Measurements from ENCODE around the gene RTN4RL1. TPM values are rescaled to one million over a fixed set of nuclear protein-coding genes. Genes with fewer than 3 reads are reported as not detected.

RTN4RL1 gene
- total and polyA plus RNA-seq, 9 donors: 0.30 to 4.1 (median 1.6) TPM; not detected in 1

GRCh38 chr17:2060681-2061440, 35.7 kb upstream of the RTN4RL1 start:
- H3K4me1 ChIP-seq (ENCODE audit: insufficient read depth): peaks cover 19% of the 10 kb centered on the region
- H3K27ac ChIP-seq: peak overlapping the region; percentile 89 to 98
- intact Hi-C loops (cut with DNase I): no loop called here
- WGBS, 3 donors: 35 to 38% (median 37%) methylated on average over 21 of the region's 21 CpGs
- TF ChIP-seq POLR2A (IDR thresholded peaks at IDR 0.05) (no peak), CTCF (IDR thresholded peaks at IDR 0.05) (no peak), EP300 (IDR thresholded peaks at IDR 0.05) (no peak)
- H3K36me3 ChIP-seq: no peaks in the 10 kb centered on the region
- DNase-seq: peak; percentile 52 to 74 (median 68)
- no peaks in the 10 kb centered on the region for H3K9me3 ChIP-seq
- no peaks in the 10 kb centered on the region for H3K27me3 ChIP-seq
- H3K4me3 ChIP-seq: no peak overlapping the region

GRCh38 chr17:2060385-2060658, 35.2 kb upstream of the RTN4RL1 start:
- TF ChIP-seq CTCF (IDR thresholded peaks at IDR 0.05) (no peak), POLR2A (IDR thresholded peaks at IDR 0.05) (no peak)
- peaks cover 19% of the 10 kb centered on the region for H3K4me1 ChIP-seq (ENCODE audit: insufficient read depth)
- peak overlapping the region; percentile 89 to 98 for H3K27ac ChIP-seq
- H3K27me3 ChIP-seq: no peaks in the 10 kb centered on the region
- intact Hi-C loops (cut with DNase I): no loop called here
- 59 to 62% (median 60%) methylated on average over 6 of the region's 6 CpGs for WGBS, 3 donors
- H3K9me3 ChIP-seq: no peaks in the 10 kb centered on the region
- H3K36me3 ChIP-seq: no peaks in the 10 kb centered on the region
- no peak overlapping the region for H3K4me3 ChIP-seq
- DNase-seq: no peak

DNA sequence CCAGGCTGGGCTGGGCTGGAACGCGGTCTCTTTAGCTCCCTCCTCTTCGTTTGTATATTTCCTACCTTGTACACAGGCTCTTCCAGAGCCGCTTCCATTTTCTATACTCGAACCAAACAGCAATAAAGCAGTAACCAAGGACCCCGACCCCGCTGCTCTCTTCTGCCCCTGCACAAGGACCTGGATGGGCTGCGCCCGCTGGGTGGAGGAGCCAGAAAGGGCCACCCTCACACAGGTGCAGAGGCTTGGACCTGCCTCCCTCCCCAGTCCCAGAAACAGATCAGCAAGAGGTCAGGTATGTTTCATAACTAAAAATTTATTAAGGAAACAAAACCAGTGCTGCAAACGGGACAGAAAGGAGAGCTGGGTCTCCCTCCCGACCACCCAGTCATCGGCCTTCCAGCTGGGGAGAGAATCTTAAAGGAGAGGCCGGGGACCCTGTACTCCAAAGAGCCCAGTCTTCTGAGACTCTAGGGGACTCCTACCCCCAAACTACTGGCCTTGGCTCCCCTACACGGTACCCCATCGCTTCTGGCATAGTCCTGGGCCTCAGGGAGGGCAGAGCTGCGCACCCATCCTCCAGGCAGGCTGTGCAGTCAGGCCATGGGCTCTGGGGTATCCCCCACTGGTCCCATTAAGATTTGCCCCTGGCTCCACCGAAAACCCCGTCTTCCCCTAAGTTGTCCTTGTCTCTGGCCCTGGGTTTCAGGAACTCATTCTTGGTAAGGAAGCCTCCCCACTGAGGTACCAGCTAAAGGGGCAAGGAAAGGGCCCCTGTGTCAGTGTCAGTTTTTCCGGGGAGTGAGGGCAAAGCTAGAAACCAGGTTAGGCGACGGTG, 34.6 kb upstream of the RTN4RL1 start:
- H3K36me3 ChIP-seq: no peaks in the 10 kb centered on the region
- 45 to 52% (median 48%) methylated on average over 21 of the region's 21 CpGs for WGBS, 3 donors
- peaks cover 19% of the 10 kb centered on the region for H3K4me1 ChIP-seq (ENCODE audit: insufficient read depth)
- no peaks in the 10 kb centered on the region for H3K9me3 ChIP-seq
- TF ChIP-seq POLR2A (IDR thresholded peaks at IDR 0.05) (no peak), EP300 (IDR thresholded peaks at IDR 0.05) (no peak), CTCF (IDR thresholded peaks at IDR 0.05) (no peak)
- H3K4me3 ChIP-seq: no peak overlapping the region
- peak in 2 of 5 donors; percentile 33 to 48 for DNase-seq
- no peaks in the 10 kb centered on the region for H3K27me3 ChIP-seq
- intact Hi-C loops (cut with DNase I): loop anchor here in 3 of 4 donors (2.0 to 5.0 kb wide), 3 partner anchors 118 to 223 kb away; no protein-coding TSS in a partner anchor
- peak overlapping the region; percentile 89 to 98 for H3K27ac ChIP-seq

GRCh38 chr17:2058586-2059546, 33.7 kb upstream of the RTN4RL1 start:
- intact Hi-C loops (cut with DNase I): loop anchor here in 3 of 4 donors (2.0 to 5.0 kb wide), 3 partner anchors 118 to 223 kb away; no protein-coding TSS in a partner anchor
- Histone ChIP-seq H3K4me1 (ENCODE audit: insufficient read depth) (peaks cover 19% of the 10 kb centered on the region), H3K27ac (peak overlapping the region; percentile 89 to 98), H3K9me3 (no peaks in the 10 kb centered on the region), H3K27me3 (no peaks in the 10 kb centered on the region), H3K4me3 (no peak overlapping the region), H3K36me3 (no peaks in the 10 kb centered on the region)
- no peak for TF ChIP-seq EP300 (IDR thresholded peaks at IDR 0.05)
- peak; percentile 74 to 88 (median 84) for TF ChIP-seq CTCF (IDR thresholded peaks at IDR 0.05)
- 23 to 31% (median 27%) methylated on average over 44 to 78 of the region's 78 CpGs for WGBS, 3 donors
- DNase-seq: peak; percentile 77 to 90 (median 84)
